Activated CD4-positive, alpha-beta T cell treated with anti-CD3 and anti-CD28 coated beads for 1 hour (primary cell): ENCODE measurements around the gene MSX2.

Experiments used
- DNase-seq: peaks from one replicate; pipeline ENCODE4 v3.0.0-alpha.2; 2020

MSX2 gene

DNA sequence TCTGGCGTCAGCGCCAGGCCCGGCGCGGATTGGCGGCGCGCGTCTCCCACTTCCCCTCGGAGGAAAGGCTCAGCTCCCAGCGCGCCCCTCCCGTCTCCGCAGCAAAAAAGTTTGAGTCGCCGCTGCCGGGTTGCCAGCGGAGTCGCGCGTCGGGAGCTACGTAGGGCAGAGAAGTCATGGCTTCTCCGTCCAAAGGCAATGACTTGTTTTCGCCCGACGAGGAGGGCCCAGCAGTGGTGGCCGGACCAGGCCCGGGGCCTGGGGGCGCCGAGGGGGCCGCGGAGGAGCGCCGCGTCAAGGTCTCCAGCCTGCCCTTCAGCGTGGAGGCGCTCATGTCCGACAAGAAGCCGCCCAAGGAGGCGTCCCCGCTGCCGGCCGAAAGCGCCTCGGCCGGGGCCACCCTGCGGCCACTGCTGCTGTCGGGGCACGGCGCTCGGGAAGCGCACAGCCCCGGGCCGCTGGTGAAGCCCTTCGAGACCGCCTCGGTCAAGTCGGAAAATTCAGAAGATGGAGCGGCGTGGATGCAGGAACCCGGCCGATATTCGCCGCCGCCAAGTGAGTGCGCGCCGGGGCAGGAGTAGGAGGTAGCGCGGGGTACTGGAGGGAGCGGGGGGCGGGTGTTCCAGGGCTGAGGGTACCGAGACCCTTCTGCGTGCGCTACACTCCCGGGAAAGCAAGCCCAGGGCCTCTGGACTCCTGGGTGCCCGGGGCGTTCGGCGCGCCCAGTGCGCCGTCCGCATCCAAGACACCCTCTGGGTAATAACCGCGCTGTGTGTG lies at the start of gene MSX2:
Gene MSX2 (plus strand): TSS at position 99 of the 777 bp plus-strand sequence. CDS start 78 bp downstream, at position 177.
- no peak for DNase-seq

DNA sequence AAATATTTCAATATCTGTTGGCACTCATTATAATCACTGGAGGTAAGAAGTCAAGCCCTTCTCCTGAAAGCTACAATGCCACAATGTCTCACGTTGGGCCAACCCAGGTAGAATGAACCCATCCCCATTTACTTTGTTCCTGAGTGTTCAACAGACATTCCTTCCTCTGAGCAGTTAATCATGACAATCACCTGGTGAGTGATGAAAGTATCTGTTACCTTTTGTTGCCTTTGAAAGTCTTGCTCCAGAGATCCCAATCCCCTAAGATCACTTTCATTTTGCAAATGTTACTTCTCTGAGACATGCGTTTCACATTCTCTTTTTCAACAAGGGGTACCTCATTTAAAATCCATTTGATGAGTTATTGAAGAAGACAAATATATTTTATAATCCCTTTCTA lies 49.3 kb upstream of the MSX2 start:
- no peak for DNase-seq

DNA sequence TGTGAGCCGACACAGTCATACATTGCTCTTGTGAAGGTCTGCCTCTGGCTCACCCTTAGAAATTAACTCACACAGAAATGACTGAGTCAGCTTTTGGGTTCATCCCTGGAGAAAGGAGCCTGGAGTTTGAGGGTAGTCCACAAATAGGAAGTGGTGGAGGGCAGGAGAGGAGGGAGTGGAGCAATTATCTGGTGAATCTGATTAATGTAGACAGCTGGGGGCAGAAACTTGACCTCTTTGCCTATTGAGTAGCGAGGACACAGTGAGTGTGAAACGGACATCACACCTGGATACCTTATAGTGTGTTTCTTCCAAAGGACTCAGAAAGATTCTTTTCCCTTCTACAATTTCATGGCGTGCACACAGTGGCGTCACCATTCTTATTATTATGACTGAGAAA lies 48.5 kb upstream of the MSX2 start:
- DNase-seq: no peak

DNA sequence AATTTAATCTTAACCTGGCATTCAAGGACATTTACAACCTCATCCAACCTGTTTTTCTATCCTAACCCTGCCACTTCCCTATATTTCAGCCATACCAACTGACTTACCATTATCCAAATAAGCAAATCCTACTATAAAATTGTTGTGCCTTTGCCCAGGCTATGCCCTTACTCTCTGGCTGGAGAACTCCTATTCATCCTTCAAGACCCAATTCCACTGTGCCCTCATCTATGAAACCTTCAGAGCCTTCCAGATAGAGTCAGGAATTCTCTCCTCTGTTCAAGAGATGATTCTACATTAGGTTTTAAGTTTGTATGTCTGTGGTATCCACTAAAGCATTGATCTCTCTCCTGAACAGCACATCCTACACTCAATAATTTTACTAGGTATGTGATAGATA lies 46.3 kb upstream of the MSX2 start:
- DNase-seq: no peak

DNA sequence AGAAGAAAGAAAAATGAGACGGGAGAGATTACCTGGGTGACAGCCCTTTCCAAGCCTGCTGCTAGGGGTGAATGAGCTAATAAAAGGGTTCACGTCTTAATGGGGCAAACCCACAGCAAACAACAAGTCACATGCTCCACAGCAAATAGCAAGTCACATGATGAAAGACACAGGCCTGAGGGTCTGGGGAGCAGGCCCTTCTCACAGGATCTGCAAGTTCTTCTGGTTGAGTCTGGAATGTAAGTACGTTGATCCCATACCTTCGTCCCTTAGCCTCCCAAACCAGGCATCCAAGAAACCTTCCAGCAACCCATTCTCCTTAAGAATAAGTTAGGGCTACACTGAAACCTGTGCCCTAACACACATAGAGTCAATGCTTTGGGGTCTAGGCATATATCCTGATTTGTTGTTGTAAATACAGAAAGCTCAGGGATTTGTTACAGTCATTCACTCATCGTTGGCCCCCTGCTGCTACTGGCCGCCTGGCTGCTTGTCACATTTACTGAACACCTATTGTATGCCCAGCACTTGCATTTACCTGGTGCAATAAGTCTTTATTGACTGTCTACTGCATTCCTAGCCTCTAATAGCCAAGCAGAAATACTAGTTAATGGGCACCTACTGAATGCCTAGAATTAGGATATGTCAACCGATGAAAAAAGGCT lies 43.3 kb upstream of the MSX2 start:
- DNase-seq: no peak

DNA sequence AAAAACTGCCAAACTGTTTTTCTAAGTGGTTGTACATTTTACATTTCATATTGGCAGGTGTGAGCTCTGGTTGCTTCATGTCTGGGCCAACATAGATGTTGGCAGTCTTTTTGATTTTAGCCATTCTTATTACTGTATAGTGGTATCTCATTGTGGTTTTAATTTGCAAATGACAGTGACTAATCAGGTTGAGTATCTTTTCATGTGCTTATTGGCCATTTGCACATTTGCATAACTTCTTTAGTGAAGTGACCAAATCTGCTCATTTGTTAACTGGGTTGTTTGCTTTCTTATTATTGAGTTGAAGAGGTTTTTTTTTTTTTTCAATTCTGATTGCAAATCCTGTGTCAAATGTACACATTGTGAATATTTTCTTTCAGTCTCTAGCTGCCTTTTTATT lies 36.9 kb upstream of the MSX2 start:
- no peak for DNase-seq

DNA sequence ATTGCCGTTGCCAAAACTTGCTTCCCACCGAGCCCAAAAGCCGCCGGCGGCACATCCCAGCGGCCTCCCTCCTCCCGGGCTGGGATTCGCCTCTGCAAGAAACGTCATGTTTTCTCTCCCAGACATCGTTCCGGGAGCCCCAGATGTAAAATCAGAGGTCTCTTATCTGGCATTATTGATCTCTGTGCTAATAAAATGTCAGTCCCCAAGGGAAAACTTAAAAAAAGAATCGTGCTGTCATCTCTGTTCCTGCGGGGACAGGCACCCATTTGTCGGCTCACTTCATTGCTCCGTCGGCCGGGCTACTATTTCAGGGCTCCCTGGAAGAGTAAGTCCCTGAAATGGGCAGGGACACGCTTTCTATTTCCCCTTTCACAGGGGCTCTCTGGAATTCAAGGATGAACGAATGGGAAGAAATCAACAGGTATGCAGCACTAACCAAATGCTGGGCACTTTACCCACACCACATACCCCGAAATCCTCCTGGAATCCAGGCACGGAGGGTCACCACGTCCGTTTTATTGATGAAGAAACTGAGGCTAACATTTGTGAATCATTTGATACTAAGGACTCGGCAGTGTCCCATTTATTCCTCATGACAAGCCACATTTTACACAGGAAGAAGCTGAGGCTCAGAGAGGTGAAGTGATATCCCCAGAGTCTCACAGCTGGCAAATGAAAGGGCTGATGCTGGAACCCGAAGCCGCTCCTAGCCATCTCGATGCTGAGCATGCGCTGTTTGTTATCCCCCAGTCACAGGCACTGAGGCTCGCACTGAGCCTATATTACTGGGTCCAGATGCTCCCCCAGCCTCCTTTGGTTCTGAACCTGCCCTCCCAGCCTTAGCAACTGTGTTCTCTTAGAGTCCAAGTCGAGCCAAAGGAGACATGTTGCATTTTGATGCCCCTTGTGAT lies 35.7 kb upstream of the MSX2 start:
- DNase-seq: no peak

DNA sequence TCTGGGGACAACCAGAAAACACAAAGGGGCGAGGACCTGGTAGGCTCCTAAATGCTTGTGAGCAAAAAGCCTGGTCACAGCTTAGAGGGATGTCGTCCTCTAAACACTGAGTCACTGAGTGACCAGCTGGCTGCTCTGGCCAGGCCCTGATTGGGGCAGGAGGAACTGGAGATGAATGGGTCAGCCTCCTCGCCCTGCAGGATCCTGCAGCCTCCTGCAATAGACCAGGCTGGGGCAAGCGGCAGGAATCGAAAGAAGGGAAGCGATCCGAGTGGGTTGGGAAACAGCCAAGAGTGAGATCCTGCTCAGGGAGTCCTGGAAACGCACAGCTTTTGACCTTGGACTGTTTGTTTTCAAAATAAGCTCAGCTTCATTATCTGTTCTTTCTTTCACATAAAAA lies 34.1 kb upstream of the MSX2 start:
- no peak for DNase-seq

DNA sequence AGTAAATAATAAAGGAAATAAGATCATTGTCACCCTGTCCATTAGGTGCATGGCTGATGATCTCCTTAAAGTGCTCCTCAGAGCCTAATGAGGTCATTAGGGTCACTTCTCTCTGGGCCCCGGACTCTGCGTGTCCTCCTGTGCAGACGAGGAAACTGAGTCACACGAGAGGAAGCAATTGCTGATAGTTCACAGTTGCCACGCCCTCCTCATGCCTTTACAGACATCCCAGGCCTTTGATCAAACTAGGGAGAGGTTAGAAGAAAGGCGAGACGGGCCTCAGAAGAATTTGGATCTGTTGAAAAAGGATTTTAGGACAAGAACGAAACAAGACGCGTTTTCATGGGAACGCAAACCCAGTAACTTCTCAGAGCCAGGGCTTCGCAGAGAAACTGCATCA lies 32.0 kb upstream of the MSX2 start:
- DNase-seq: no peak

DNA sequence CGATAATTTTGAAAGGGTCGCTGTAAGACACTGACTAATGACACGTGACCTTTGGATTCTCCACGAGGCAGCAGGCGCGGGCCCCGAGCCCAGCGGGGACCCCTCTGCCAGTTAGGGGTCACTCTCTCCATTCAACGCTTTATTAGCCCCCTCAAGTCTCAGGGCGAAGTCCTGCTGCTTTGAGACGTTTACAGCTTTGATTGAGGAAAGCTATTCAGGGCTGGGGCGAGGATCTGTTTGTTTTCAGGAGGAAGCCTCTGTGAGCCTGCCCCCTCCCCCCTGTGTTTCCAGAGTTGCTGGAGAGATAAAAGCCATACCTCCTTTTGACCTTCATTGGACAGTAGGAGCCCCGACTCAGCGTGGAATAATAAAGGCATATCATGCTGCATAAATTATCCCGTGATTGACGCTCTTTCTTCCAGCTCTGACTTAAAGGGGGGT lies 31.4 kb upstream of the MSX2 start:
- no peak for DNase-seq

DNA sequence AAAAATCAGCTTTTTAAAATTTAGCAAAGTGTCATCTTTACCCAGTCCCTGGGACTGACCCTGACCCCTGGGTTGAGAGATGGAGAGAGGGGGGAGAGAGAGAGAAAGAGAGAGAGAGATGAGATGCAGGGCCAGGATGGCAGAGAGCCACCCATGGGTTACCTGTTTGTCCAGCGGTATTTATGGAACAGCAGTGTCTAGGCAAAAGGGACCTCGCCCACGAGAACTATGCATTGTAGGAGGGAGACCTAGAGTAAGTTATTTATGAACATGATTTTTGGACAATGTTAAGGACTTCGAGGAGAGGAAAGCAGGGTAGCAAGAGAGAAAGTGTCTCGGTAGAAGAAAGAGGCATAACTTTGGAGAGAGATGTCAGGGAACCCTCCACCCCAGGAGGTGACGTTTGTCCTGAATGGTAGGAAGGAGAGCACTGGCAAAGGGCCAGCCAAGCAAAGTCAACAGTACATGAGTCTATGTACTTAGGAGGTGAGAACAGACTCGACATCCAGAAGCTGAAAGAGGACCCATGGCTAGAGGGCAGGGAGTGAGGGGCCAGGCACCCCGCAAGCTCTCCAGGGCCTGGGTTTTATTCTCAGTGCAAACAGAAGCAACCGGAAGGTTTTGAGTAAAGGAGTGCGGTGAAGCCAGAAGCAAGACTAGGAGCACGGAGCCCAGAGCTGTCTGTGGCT lies 30.5 kb upstream of the MSX2 start:
- no peak for DNase-seq

DNA sequence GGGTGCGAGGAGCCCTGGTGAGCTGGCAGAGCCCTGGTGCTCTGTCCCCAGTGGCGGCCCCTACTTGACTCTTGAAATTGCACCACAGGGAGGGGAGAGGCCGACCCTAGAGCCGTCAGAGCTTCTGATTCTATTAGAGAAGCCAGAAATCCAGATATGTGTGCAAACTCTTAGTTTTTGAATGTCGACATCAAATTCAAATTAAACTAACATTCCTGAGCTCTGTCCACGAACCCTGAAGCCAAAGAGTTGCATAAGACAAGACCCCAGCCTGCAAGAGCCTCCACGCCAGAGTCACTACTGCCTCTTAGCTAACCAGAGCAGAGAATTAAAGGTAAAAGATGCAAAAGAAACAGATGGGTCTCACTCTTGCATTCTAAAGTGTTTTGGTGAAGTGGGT lies 29.8 kb upstream of the MSX2 start:
- DNase-seq: no peak

DNA sequence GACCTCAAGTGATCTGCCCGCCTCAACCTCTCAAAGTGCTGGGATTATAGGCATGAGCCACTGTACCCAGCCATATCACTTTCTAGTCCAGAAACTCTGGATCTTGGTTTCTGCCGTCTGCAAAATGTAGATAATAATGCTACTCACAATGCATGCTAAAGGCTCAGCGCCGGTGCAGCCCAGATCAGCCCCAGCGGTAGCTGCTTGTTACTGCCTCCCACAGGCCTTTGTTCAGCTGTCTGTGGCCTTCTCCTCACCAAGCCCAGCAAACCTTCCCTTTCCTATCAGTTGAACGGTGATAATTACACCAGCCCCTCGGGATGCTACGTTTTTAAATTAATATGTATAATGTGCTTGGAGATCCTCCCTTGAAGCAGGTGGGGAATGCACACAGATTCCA lies 26.2 kb upstream of the MSX2 start:
- no peak for DNase-seq

DNA sequence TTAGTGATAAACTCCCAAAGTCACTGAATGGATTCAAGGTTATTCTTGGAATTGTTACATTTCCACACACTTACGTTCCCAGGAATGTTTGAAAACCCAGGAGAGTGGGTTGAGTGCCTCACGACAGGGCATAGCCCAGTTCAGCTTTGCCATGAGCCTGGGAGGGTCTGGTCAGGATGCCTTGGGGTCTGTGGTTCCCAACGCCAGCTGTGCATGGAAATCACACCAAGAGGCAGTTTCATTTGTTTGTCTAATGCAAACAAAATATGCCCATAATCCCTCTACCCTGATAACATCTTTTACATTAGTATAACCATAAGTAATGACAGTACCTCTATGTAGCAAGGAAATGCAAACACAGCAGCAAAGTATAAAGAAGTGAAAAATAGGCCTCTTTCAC lies 25.3 kb upstream of the MSX2 start:
- no peak for DNase-seq

DNA sequence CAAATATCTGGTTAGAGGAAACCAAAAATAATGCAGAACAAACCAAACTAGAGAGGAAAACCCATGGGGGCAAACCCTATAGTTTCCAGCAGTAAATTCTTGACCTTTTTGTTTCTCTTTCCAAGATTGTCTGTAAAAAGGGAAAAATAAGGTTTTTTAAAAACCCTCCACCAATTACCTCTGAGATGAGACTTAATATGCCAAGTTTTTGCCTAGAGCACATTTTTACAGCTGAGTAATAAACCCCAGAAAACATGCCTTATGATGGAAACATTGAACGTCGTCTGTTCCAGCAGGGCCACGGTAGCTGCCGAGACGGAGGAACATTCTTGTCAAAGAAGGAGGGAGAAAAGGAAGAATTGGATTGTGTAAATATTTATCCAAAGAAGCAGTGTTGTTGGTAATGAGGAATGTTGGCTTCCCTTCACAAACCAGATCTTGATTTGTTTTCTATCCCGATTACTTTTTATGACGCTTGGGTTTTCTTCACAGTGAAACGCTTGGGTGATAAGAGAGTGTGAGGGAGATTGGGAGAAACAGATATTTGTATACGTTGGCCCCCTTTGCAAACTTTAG lies 17.3 kb upstream of the MSX2 start:
- no peak for DNase-seq

DNA sequence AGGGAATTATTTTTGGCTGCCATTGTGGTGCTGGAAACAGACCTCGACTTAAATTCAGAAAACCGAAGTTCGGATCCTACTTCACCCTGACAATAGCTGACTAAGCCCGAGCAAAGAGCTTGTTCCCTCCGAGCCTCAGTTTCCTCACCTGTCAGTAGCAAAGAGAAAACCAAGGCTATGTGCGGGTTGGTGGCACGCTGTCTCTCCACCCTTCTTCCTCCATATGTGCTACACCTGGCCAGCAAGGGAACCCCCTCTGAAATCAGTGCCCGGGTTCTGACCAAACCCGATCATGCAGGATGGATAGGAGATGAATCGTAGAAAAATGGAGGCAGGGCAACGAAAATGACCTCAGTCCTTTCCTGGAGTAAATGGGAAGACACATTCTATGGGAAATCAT lies 16.7 kb upstream of the MSX2 start:
- DNase-seq: no peak

DNA sequence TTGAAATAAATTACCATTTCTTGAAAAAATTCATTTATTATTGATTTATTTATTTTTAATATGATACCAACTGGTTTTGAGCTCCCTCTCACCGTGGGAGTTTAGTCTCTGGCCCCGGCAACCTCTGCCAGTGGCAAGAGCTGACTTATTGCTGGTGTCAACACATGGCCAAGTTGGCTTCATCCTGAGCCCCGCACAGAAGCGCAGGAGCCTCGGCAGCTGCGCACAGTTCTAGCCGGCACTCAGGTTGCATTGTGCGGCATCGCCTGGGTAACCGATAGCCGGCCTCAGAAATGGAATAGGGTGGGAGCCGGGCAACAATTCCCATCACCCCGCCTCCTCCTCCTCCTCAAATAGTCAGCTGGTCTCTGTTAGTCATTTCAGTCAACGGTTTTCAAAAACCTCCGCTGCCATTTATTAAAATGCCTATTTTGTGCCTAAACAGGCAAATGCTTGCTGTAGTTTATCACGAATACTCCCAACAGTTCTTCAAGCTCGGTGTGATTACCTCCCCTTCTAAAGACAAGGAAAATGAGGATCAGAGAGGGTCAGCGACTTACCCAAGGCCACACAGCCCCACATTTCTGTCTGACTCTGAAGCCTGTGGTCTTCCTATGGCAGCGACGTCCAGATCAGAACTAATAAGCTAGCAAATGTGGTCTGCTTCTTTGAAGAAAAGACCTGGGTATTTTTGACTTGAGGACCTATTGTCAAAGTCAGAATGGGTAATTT lies 15.7 kb upstream of the MSX2 start:
- DNase-seq: no peak

DNA sequence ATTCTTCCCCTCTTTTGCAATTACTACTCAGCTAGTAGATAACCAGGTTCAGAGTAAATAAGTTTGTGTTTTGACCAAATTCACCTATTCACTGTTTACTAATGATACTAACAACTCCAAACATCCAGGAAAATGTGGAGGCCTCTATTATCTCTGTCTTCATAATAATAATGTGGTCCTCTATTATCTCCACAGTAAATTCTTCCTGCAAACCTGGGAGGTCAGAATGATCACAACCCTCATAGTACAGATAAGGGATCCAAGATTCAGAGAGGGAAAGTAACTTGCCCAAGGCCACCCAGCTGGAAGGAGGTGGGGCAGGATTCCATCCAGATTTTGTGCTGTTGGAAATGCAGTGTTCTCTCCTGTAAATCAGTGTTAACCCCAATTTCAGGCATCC lies 9.6 kb upstream of the MSX2 start:
- DNase-seq: no peak

DNA sequence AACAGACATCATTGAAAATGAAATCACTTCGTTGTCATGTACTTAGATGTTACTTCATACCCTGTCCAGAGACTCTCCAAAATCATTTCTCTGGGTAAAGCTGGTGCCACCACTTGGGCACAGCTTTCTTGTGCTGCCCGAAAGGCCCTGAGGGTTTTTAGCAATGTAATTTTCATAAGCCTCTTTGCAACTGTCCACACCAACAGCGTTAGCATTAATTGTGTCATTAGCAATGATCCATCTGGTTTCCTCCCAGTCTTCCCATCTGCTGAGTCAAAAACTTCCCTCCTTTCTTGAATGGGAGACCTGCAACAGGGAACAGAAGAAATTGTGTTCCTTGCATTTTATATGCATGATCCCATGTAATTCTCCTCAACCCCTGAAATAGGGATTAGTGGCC lies 8.6 kb upstream of the MSX2 start:
- DNase-seq: no peak

DNA sequence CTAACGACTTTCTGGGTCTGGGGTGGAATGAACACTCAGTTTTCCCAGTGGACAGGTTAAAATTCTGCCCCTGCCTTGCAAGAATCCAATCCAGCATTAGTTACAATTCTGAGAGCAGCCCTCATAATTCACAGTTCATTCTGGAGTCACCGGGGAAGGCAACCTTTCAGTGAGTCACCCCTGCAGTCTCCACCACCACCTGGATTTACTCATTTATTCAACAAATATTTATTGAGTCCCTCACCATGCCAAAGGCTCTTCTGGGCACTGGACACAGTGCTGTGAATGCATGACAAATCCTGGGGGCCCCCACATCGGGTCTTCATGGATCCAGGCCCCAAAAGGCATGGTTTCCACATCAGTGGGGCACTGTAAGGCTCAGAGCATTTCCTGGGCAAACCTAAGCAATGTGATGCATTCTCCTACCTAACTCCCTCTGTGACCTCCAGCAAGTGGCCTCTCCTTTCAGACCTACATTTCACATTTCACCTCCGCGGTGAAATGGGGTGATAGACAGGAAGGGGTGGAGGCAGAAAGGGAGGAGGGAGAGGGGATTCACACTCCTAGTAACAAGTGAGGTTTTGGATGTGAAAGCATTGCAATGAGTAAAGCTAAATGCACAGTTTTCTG lies 6.4 kb upstream of the MSX2 start:
- no peak for DNase-seq

DNA sequence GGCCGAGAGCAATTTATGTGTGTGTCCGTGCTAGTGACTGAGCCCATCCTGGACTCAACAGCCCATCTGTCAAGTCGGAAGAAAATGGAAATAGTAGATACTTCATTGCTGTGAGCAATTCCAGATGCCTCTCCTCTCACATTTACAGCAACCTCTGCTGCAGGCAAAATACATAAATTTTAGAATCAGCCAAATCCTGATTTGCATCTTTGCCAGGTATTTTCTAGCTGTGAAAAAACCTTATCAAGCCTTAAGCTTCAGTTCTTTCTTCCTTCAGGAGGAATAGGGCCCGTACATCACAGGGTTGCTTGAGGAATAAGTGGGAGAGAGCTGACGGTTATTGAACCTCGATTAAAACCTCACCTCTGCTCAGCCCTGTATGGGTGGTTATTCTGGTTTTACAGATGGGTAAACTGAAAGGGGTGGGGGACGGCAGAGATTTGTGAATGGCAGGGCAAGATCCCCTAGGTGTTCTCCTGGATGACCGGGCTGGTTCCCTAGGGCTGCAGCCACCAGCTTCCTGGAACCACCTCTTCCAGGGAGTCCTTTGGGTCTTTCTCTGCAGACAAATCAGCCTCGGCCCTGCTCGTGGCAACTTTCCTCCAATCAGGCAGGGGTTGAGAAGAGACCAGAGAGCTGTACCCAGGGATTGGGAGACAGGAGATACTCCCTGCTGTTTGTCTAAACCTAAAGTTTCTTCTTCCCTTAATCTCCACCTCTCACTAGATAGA lies 5.3 kb upstream of the MSX2 start:
- DNase-seq: no peak
